GM12892 (cell line): ENCODE measurements around the gene TMEM30B.

ENCODE experiments used
- POLR2A ChIP-seq: IDR thresholded peaks from 2 replicates; pipeline ENCODE4 v1.6.1; 2011; ENCODE audit warnings: low read depth, low read length, control low read depth
- TAF1 ChIP-seq: IDR thresholded peaks from 2 replicates; pipeline ENCODE4 v1.6.1; 2011; ENCODE audit warnings: low read depth, mild to moderate bottlenecking, control low read depth, low read length, borderline replicate concordance

GRCh38 chr14:61322011-61322798, 41.1 kb upstream of the TMEM30B start:
- TF ChIP-seq POLR2A (no peak), TAF1 (no peak)
